IPS-NIHi11 (cell line): ENCODE measurements around the gene SMAD4.
"Not testable (repeated sequence)": the region's sequence is repeated elsewhere in the genome, so short reads cannot be mapped to it uniquely, and the experiment has no call there.

Experiments used
- DNase-seq: peaks from one replicate; pipeline ENCODE4 v3.0.0; 2012; ENCODE audit warnings: mixed read lengths, low spot score

SMAD4 gene

DNA sequence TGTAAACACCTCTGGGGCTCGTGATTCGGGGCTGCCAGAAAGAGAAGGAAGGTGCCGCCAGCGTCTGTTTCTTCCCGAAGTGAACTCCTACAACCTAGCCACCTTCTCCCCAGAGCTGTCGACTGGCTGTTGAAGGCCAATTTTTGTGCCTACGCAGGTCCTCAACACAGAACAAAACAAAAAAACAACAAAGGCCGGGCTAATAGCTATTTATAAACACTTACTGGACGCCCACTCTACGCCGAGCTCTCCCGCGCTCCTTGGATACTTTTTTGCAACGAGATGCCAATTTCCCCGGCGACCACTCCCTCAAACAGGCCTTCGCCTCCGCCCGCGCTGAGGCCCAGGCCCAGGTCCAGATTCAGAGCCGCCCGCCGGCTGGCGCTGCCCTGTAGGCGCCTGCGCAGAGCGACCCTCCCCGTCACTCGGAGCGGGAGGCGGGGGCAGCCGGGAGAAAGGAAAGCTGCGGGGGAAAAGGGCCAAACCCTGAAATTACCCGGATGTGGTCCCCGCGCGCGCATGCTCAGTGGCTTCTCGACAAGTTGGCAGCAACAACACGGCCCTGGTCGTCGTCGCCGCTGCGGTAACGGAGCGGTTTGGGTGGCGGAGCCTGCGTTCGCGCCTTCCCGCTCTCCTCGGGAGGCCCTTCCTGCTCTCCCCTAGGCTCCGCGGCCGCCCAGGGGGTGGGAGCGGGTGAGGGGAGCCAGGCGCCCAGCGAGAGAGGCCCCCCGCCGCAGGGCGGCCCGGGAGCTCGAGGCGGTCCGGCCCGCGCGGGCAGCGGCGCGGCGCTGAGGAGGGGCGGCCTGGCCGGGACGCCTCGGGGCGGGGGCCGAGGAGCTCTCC lies at the start of gene SMAD4:
Gene SMAD4, plus strand, starts transcription at position 520 of the 843 bp plus-strand sequence. CDS start 16,834 bp downstream, outside the sequence.
- DNase-seq = peak; percentile 97

DNA sequence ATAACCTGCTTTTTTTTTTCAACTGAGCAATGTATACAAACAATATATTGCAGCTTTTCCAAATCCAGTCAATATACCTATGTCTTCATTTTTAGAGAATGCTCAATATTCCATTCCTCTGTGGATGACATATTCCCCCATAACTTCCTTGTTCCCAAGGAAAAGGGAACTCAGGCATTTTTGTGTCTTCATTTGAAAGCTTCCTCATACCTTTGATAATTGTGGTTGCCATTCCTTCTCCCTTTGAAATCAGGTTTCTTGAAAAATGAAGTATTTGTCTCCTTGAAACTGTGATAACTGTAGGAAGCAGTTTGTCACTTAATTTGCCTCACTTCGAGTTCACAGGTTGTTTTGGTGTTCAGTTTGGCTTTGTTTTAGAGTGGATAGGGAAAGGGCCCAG lies 48.6 kb upstream of the SMAD4 start:
- DNase-seq = no peak

DNA sequence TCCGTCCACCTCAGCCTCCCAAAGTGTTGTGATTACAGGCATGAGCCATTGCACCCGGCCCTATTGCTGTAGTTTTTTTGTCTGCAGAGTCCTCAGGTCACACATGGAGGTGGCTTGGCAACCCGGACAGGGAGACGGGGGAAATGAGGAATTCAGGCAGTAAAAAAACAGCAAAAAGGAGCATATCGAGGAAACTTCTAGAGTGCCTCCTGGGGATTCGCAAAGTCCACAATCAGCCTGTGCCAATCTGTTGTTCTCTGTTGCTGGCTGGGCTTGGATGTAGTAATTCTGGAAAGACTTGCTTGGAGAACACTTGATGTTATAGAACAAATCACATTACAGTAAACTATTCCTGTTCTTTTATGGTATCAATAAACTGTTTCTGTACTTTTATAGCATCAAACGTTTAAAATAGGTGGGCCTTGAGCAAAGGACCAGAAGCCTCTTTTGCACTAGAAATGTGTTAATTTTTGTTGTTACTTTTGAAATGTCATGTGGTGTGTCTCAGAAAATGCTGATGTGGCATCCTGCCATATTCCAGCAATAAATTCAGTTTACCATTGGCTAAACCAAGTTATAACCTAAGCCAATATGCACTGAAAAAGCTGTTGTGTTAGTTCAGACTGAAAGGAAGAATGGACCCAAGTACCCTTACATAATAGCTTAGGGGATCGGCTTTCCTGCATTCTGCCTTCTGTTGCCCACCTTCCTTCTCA lies 47.8 kb upstream of the SMAD4 start:
- no peak for DNase-seq

DNA sequence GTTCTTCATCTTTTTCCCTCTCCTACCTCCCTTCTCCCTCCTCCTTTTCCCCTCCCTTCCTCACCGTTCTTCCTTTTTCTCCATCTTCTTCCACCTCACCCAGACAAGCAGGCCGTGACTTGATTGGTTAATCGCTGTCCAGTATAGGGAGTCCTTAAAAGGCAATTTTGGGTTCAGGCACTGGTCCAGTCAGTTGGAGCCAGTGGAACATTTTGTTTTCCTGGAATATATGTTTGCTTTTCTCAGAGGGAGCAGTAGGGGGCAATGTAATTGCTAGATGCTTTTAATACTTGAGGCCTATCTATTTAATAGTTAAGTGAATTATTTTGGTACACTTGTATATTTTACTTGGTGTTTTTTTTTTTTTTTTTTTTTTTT lies 47.2 kb upstream of the SMAD4 start:
- DNase-seq = no peak

DNA sequence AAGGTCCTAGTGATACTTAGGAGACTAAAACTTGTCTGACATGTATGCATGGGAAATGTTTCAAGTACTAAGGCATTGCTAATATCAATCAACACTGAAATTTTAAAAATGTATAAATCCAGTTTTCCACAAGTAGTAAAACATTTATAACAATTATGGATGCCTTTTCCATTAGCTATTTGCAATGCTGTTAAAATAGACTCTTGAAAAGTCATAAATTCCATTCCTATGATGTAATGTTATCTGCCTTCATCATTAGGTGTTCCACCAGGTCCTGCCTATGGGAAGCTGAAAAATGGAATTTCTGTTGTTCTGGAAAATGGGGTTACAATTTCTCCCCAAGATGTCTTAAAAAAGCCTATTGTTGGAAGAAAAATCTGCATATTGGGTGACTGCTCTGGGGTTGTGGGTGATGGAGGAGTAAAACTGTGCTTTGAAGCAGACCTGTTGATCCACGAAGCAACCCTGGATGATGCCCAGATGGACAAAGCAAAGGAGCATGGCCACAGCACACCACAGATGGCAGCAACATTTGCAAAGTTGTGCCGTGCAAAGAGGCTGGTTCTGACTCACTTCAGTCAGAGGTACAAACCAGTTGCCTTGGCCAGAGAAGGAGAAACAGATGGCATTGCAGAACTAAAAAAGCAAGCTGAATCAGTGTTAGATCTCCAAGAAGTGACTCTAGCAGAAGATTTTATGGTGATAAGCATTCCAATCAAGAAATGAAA lies 43.5 kb upstream of the SMAD4 start:
- no peak for DNase-seq

DNA sequence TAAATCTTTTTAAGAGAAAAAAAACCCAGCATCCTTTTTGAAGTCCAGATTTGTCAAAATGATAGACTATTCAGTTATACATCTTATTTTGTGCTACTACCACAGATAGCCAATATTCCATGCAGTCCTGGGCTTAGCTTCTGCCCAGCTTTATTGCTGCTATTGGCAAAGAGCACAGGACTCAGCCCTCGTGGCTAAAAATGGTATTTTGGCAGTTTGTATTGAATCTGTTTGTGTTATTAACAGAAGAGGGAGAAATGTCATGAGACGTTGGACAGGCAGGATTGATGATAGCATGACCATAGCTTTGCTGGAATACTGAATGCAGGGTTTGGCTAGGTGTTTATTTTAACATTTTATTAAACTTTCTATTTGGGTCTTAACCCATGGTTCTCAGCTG lies 42.8 kb upstream of the SMAD4 start:
- no peak for DNase-seq

DNA sequence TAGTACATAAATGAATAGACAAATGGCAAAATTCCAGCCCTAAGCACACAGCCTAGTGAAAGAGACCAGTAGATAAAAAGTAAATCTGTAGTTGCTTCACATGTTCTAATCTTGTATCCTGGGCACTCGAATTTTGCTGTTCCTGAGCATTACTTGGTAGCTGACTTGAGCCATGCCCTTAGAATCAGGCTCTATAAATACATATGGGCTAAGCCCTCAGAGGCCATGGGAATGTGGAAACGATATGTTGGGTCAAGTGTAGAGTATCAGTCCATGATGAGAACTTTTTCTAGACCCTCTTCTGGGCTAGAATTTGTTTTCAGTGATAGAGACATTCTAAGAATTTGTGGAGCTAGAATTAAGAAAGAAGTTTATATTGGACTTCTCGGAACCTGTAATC lies 40.3 kb upstream of the SMAD4 start:
- no peak for DNase-seq

DNA sequence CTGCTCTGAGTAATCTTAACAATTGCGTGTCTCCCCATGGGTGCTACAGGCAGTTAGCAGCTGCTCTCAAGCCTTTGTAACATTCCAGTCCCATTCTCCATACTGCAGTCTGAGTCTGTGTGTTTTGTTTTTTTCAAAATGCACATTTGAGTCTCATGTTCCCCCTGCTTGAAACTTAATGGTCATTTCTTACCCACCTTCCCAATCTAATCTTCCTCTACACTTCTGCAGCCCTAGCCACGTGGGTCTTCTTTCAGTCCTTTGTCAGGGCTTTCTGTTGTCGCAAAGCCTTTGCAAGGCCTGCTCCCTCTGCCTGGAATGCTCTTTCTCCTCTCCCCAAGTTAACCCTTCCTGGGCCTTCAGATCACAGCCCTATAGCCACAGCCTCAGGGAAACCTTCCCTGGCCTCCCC lies 37.7 kb upstream of the SMAD4 start:
- DNase-seq = peak; percentile 63

DNA sequence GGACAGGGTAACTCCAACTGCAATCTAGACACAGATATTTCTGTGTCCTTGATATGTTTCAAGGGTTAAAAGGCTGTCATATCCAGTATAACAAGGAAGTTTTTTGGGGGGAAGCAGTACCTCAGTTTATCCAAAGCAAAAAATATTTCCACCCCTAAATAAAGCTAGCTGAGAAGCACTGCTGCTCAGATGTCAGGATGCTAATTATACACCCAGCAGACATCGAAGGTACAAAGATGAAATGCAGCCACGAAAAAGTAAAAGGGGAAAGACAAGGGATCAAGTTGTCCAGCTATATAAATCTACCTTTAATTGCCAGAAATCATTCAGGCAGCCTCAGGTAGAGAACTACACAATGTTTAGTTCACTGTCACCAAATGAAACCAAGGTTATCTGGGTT lies 36.0 kb upstream of the SMAD4 start:
- DNase-seq = no peak

DNA sequence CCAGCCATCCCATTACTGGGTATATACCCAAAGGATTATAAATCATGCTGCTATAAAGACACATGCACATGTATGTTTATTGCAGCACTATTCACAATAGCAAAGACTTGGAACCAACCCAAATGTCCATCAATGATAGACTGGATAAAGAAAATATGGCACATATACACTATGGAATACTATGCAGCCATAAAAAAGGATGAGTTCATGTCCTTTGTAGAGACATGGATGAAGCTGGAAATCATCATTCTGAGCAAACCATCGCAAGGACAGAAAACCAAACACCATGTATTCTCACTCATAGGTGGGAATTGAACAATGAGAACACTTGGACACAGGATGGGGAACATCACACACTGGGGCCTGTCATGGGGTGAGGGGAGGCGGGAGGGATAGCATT lies 26.8 kb upstream of the SMAD4 start:
- not testable (repeated sequence) for DNase-seq

DNA sequence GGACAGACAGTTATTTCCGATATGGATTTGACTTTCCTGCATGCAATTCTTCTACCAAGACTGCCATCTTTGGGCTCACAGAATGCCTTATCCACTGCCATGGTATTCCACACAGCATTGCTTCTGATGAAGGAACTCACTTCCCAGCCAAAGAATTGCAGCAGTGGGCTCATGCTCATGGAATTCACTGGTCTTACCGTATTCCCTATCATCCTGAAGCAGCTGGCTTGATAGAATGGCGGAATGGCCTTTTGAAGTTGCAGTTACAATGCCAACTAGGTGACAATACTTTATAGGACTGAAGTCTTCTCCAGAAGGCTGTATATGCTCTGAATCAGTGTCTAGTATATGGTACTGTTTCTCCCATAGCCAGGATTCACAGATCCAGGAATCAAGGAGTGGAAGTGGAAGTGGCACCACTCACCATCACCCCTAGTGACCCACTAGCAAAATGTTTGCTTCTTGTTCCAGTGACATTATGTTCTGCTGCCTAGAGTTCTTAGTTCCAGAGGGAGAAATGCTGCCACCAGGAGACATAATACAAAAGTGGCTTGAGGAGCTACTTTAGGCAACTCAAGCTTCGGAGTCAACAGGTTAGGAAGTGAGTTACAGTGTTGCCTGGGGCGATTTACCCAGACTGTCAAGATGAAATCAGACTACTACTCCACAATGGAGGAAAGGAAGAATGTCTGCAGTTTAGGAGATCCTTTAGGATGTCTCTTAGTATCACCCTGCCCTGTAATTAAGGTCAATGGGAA lies 23.8 kb upstream of the SMAD4 start:
- no peak for DNase-seq

DNA sequence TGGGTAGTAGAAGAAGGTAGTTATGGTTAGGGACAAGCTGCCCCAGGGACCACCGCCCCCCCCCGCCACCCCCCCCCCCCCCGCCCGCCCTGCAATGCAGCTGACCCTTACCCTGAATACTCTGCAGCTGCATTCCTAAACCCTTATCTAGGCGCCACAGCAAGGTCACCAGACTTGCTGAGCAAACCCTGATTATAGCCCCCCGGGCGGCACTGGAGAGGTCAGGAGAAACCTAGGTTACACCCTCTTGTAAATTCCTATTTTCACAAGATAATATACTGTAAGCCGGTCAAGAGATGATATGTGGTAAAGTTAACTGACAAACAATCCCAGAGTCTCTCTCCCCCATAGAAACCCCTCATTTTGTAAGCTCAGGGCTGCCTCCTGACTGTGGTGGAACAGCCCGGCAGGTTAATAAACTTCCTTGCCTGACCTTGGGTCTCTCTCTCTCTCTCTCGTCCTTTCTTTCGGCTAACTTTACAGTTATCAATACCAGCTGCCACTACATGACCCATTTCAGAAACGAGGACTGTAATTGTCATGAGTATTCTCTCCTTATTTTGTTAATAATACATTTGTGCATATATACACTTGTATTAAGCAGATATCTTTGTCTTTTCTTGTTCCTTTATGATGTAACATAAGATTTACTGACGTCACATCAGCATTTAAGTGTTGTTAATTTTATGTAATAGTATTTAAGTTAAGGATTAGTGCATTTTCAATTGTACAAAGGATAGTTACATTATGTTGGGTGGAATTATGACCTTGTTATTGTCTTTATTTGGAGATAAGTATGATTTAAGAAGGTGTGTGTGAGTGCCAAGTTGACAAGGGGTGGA lies 22.8 kb upstream of the SMAD4 start:
- DNase-seq = no peak

DNA sequence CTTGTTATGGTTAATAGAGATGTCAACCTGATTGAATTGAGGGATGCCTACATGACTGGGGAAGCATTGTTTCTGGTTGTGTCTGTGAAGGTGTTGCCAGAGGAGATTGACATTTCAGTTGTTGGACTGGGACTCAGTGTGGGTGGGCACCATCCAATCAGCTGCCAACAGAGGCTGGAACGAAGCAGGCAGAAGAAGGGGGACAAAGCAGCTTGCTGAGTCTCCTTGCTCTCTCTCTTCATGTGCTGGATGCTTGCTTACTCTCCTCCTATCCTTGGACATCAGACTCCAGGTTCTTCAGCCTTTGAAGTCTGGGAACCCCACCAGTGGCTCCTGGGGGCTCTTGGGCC lies 22.2 kb upstream of the SMAD4 start:
- no peak for DNase-seq

DNA sequence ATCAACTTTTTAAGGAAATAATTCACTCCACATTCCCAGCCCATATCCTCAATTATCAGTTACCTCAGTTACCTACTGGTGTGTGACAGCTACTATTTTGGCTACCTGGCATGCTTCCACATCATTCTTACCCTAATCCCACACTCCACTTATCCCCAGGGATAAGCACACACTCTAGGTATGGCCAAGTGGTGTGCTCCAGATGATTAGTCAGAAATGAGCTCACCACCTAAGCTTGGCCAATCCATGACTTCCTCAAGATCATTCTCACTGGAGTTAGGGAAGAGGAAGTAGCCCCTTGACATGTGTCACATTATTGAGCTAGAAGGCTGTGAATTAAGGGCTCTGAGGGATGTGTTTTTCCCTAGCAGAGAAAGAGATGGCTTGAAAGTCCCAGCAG lies 20.9 kb upstream of the SMAD4 start:
- DNase-seq = no peak

DNA sequence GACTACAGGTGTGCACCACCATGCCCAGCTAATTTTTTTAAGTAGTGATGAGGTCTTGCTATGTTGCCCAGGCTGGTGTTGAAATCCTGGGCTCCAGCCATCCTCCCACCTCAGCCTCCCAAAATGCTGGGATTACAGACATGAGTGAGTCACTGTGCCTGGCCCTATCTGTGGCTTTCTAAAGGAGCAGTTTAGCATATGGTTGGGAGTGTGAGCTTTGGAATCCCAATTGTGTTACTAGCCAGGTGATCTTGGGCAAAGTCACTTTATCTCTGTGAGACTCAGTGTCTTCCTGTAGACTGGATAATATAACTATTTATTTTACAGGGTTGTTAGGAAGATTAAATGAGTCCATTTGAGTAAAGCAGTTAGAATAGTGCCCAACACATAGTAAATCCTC lies 19.8 kb upstream of the SMAD4 start:
- DNase-seq = no peak

DNA sequence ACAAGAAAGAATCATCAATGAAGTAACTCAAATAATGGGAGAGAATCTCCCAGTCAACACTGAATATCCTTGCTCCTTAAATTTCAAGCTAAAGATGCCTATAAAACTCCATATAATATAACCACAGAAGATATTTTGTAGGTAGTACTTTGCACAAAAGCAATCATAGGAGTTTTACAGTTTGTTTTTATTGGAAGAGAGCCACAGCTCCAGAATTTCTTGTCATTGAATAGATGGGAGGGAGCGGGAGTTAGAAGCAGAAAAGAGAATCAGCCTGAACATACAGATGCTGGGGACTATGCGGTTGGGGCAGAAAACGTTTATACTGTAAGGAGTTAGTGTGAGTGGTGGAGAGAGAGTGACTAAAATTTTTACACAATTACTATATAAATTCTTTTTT lies 18.3 kb upstream of the SMAD4 start:
- no peak for DNase-seq

DNA sequence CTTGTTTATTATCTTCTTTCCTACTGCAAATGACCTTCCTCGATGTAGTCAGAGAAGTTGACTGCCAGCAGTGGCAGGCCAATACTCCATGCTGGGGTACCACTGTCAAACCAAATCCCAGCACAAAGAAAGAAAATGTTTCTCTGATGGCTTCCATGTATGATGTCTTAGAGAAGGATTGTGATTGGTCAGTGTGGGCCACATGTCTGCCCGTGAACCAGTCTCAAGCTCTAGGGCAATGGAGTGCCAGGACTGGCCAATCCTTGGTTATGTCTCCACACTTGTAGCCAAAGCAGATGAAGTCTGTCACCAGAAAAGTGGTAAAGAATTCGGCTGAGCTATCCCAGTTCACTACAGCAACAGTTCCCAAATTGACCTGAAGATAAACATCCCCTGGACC lies 17.6 kb upstream of the SMAD4 start:
- no peak for DNase-seq

DNA sequence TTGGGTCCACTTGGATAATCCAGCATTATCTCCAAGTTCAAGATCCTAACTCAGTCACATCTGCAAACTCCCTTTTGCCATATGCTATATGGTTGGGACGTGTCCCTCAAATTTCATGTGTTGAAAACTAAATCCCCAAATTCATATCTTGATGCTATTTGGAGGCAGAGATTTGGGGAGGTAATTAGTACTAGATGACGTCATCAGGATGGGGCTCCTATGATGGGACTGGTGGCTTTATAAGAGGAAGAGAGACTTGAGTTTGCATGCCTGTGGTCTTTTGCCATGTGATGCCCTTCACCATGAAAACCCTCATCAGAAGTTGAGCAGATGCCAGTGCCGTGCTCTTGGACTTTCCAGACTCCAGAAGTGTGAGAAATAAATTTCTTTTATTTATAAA lies 16.8 kb upstream of the SMAD4 start:
- no peak for DNase-seq

DNA sequence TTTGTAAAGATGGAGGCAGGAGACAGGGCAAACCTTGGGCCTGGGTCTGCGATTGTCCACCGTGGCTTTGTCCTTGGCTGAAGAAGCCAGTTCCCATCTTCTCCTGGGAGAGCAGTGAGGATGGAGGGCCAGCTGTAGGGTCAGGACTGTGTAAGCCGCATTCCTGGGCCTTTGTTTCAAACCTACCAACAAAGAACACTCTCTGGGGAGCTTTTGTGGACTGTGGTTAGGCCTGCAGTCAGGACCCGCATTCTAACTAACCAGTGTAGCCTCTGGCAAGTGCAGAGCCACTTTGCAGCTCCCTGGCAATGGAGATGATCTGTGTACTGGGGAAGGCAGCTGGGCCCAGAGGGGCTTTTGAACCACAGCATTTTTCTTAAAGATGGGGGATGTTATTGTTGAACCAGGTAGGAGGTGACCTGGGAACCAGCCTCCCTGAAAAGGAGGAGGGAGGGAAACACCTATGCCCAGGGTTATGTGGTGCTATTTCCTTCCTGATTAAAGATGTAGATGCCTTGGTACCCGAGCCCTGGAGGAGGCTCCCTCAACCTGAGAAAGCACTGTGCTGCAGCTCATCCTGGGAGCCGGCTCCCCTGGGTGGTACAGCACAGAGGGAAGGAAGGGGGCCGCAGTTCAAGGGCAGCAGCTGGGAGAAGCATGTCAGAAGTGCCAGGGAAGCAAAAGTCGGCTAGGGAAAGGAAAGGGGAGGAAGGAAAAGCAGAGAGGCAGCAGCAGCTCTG lies 12.7 kb upstream of the SMAD4 start:
- peak; percentile 63 for DNase-seq

DNA sequence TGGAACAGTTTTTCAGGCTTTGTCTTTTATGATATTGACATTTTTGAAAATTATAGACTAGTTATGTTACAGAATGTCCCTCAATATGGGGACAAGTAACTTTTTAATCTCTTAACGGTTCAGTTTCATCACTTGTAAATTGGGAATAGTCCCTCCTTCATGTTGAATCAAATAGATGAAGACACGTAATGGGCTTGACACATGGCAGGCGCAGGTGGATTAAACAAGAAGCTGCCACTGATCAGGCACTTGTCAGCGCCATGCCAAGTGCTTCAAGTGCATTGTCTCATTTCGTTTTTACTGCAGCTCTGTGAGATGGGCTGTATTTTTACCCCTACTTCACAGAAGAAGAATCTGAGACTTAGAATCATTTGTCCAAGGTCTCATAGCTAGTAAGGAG lies 9.5 kb upstream of the SMAD4 start:
- DNase-seq = no peak
